ENCODE results near the gene PNMA8B.

The PNMA8B gene

GRCh38 chr19:46481947-46482346, 13.7 kb downstream of the PNMA8B start:
- Histone ChIP-seq H3K4me3 (ENCODE audit: low read length) (no peak overlapping the region), H3K79me2 (ENCODE audit: low read length) (no peaks in the 10 kb centered on the region), H3K9me2 (replicated peaks; ENCODE audit: insufficient read depth, low read length) (no peaks in the 10 kb centered on the region), H3K4me2 (ENCODE audit: low read depth, low read length) (no peak overlapping the region), H3F3A (ENCODE audit: insufficient read depth, low read length) (no peaks in the 10 kb centered on the region), H4K20me1 (ENCODE audit: insufficient read depth, low read length) (no peaks in the 10 kb centered on the region), H3K27ac (ENCODE audit: low read length) (no peak overlapping the region), H3K9ac (ENCODE audit: low read length) (no peak overlapping the region), H3K9me3 (replicated peaks; ENCODE audit: insufficient read depth, low read length) (no peaks in the 10 kb centered on the region), H2AFZ (ENCODE audit: low read length) (no peak overlapping the region), H3K4me1 (ENCODE audit: low read length) (no peaks in the 10 kb centered on the region), H3K36me3 (replicated peaks; ENCODE audit: insufficient read depth, low read length) (no peaks in the 10 kb centered on the region), H3K27me3 (replicated peaks; ENCODE audit: insufficient read depth, low read length) (peaks cover 84% of the 10 kb centered on the region)
- TF ChIP-seq CTCF (IDR thresholded peaks at IDR 0.05; ENCODE audit: low read length) (no peak), EZH2phosphoT487 (IDR thresholded peaks at IDR 0.05; ENCODE audit: low read length) (no peak), EZH2 (optimal IDR thresholded peaks at IDR 0.05; ENCODE audit: low read depth, low read length) (no peak)
- no peak for DNase-seq

- Histone ChIP-seq H3K9ac (ENCODE audit: low read length) (no peak overlapping the region), H3K27me3 (replicated peaks; ENCODE audit: insufficient read depth, low read length) (peaks cover 83% of the 10 kb centered on the region), H3K9me3 (replicated peaks; ENCODE audit: insufficient read depth, low read length) (no peaks in the 10 kb centered on the region)
Observed at GRCh38 chr19:46481223-46481848, 14.3 kb downstream of the PNMA8B start.

GRCh38 chr19:46480415-46480814, 15.3 kb downstream of the PNMA8B start:
- no peak overlapping the region for H3K27ac ChIP-seq (ENCODE audit: low read length)

More at GRCh38 chr19:46481223-46481848, 14.3 kb downstream of the PNMA8B start:
- H3K27ac ChIP-seq (ENCODE audit: low read length): no peak overlapping the region
- H2AFZ ChIP-seq (ENCODE audit: low read length): no peak overlapping the region
- no peaks in the 10 kb centered on the region for H3K36me3 ChIP-seq (replicated peaks; ENCODE audit: insufficient read depth, low read length)
- TF ChIP-seq EZH2phosphoT487 (IDR thresholded peaks at IDR 0.05; ENCODE audit: low read length): no peak
- TF ChIP-seq CTCF (IDR thresholded peaks at IDR 0.05; ENCODE audit: low read length): no peak
- H3K4me1 ChIP-seq (ENCODE audit: low read length): no peaks in the 10 kb centered on the region
- H4K20me1 ChIP-seq (ENCODE audit: insufficient read depth, low read length): no peaks in the 10 kb centered on the region
- H3F3A ChIP-seq (ENCODE audit: insufficient read depth, low read length): no peaks in the 10 kb centered on the region
- no peak overlapping the region for H3K4me2 ChIP-seq (ENCODE audit: low read depth, low read length)
- no peak overlapping the region for H3K4me3 ChIP-seq (ENCODE audit: low read length)
- no peaks in the 10 kb centered on the region for H3K9me2 ChIP-seq (replicated peaks; ENCODE audit: insufficient read depth, low read length)
- DNase-seq: no peak
- H3K79me2 ChIP-seq (ENCODE audit: low read length): no peaks in the 10 kb centered on the region

More at GRCh38 chr19:46480415-46480814, 15.3 kb downstream of the PNMA8B start:
- Histone ChIP-seq H3K36me3 (replicated peaks; ENCODE audit: insufficient read depth, low read length) (no peaks in the 10 kb centered on the region), H3K9ac (ENCODE audit: low read length) (no peak overlapping the region), H3F3A (ENCODE audit: insufficient read depth, low read length) (no peaks in the 10 kb centered on the region), H3K27me3 (replicated peaks; ENCODE audit: insufficient read depth, low read length) (peaks cover 86% of the 10 kb centered on the region), H3K9me2 (replicated peaks; ENCODE audit: insufficient read depth, low read length) (no peaks in the 10 kb centered on the region), H3K4me3 (ENCODE audit: low read length) (no peak overlapping the region), H3K79me2 (ENCODE audit: low read length) (no peaks in the 10 kb centered on the region), H3K4me2 (ENCODE audit: low read depth, low read length) (no peak overlapping the region), H2AFZ (ENCODE audit: low read length) (no peak overlapping the region), H3K4me1 (ENCODE audit: low read length) (no peaks in the 10 kb centered on the region), H4K20me1 (ENCODE audit: insufficient read depth, low read length) (no peaks in the 10 kb centered on the region), H3K9me3 (replicated peaks; ENCODE audit: insufficient read depth, low read length) (no peaks in the 10 kb centered on the region)
- no peak for DNase-seq
- no peak for TF ChIP-seq EZH2phosphoT487 (IDR thresholded peaks at IDR 0.05; ENCODE audit: low read length)
- TF ChIP-seq CTCF (IDR thresholded peaks at IDR 0.05; ENCODE audit: low read length): no peak
- no peak for TF ChIP-seq EZH2 (optimal IDR thresholded peaks at IDR 0.05; ENCODE audit: low read depth, low read length)

Data from MM.1S (cell line).